Neural cell (in vitro differentiated cells): Measurements from ENCODE around the gene PLA2G2C. TPM values are rescaled to one million over a fixed set of nuclear protein-coding genes. Genes with fewer than 3 reads are reported as not detected.

Source experiments
- H2AFZ ChIP-seq: fragments of 200-600, 300-800 bp; sonication (generic), shearing (Covaris generic); 2 replicates; pipeline ENCODE4 v1.6.0; 2014; ENCODE audit warnings: low read depth, mild to moderate bottlenecking, antibody characterized with exemption, low read length, moderate library complexity
- H3F3A ChIP-seq: fragments of 200-600 bp; shearing (Covaris generic); 2 replicates; pipeline ENCODE4 v1.6.1; 2016; ENCODE audit warnings: mild to moderate bottlenecking, moderate library complexity, mixed read lengths, antibody characterized with exemption, low read length; ENCODE audit not compliant: insufficient read depth, poor library complexity, severe bottlenecking
- H3K27ac ChIP-seq: fragments of 200-600, 300-800 bp; sonication (generic), shearing (Covaris generic); 2 replicates; pipeline ENCODE4 v1.5.1; 2014; ENCODE audit warnings: mild to moderate bottlenecking, low read length, moderate library complexity
- H3K27me3 ChIP-seq: fragments of 300-800, 200-600 bp; sonication (generic), shearing (Covaris generic); 2 replicates; pipeline ENCODE4 v1.6.0; 2014; ENCODE audit warnings: mild to moderate bottlenecking, low read depth, low read length, moderate library complexity; ENCODE audit not compliant: insufficient read depth
- H3K36me3 ChIP-seq: fragments of 300-800, 200-600 bp; sonication (generic), shearing (Covaris generic); 2 replicates; pipeline ENCODE4 v1.5.1; 2014; ENCODE audit warnings: mild to moderate bottlenecking, antibody characterized with exemption, low read length, moderate library complexity; ENCODE audit not compliant: insufficient read depth
- H3K4me2 ChIP-seq: fragments of 300-800, 200-600 bp; sonication (generic), shearing (Covaris generic); 2 replicates; pipeline ENCODE4 v1.6.0; 2014; ENCODE audit warnings: mild to moderate bottlenecking, low read length
- H3K4me3 ChIP-seq: fragments of 300-800, 200-600 bp; sonication (generic), shearing (Covaris generic); 2 replicates; pipeline ENCODE4 v1.5.1; 2014; ENCODE audit warnings: mild to moderate bottlenecking, low read length, moderate library complexity
- H3K79me2 ChIP-seq: fragments of 200-600 bp; shearing (Covaris generic); replicated peaks from 2 replicates; pipeline ENCODE4 v1.6.0; 2014; ENCODE audit warnings: mild to moderate bottlenecking, low read length, moderate library complexity; ENCODE audit not compliant: insufficient read depth
- H3K9ac ChIP-seq: fragments of 300-800, 200-600 bp; sonication (generic), shearing (Covaris generic); 2 replicates; pipeline ENCODE4 v1.6.1; 2016; ENCODE audit warnings: mild to moderate bottlenecking, low read length, mixed read lengths
- H3K9me2 ChIP-seq: fragments of 200-600 bp; shearing (Covaris generic); 2 replicates; pipeline ENCODE4 v1.6.1; 2016; ENCODE audit warnings: mild to moderate bottlenecking, low read length, mixed read lengths; ENCODE audit not compliant: insufficient read depth
- H3K9me3 ChIP-seq: fragments of 200-600, 300-800 bp; sonication (generic), shearing (Covaris generic); 2 replicates; pipeline ENCODE4 v1.6.1; 2016; ENCODE audit warnings: mild to moderate bottlenecking, mixed run types, low read length, moderate library complexity, mixed read lengths
- H4K20me1 ChIP-seq: fragments of 200-600 bp; shearing (Covaris generic); 2 replicates; pipeline ENCODE4 v1.6.1; 2016; ENCODE audit warnings: mild to moderate bottlenecking, mixed run types; ENCODE audit not compliant: insufficient read depth
- EP300 ChIP-seq: fragments of 450-650 bp; conservative IDR thresholded peaks from 2 replicates; pipeline ENCODE4 v1.6.1; 2014; ENCODE audit warnings: antibody characterized with exemption, mild to moderate bottlenecking, moderate library complexity; ENCODE audit not compliant: poor library complexity, severe bottlenecking
- EZH2 ChIP-seq: fragments of 200-600, 300-800 bp; shearing (Covaris generic), sonication (generic); IDR thresholded peaks from 2 replicates; pipeline ENCODE4 v1.6.1; 2014; ENCODE audit warnings: antibody characterized with exemption, low read length, borderline replicate concordance, mild to moderate bottlenecking; ENCODE audit not compliant: insufficient read depth, poor library complexity, severe bottlenecking
- MXI1 ChIP-seq: fragments of 450-650 bp; conservative IDR thresholded peaks from 2 replicates; pipeline ENCODE4 v1.6.1; 2014; ENCODE audit warnings: antibody characterized with exemption, mild to moderate bottlenecking; ENCODE audit not compliant: poor library complexity, severe bottlenecking
- POLR2AphosphoS5 ChIP-seq: IDR thresholded peaks from 2 replicates; pipeline ENCODE4 v1.6.1; 2012
- RAD21 ChIP-seq: fragments of 450-650 bp; conservative IDR thresholded peaks from 2 replicates; pipeline ENCODE4 v1.6.1; 2014; ENCODE audit warnings: antibody characterized with exemption, mild to moderate bottlenecking, moderate library complexity
- SMC3 ChIP-seq: fragments of 450-650 bp; conservative IDR thresholded peaks from 2 replicates; pipeline ENCODE4 v1.6.1; 2014; ENCODE audit warnings: antibody characterized with exemption, mild to moderate bottlenecking, moderate library complexity; ENCODE audit not compliant: poor library complexity
- TAF1 ChIP-seq: IDR thresholded peaks from 2 replicates; pipeline ENCODE4 v1.6.1; 2012; ENCODE audit warnings: low read depth
- polyA plus RNA-seq: library from polyadenylated mRNA; depleted of rRNA; stranded (reverse); fragments of >200 nt; gene quantifications from 2 replicates; pipeline ENCODE4 v1.2.3, GENCODE V29; 2014
- TF ChIP-seq, protein P1 (sequence below): IDR thresholded peaks from 2 replicates; pipeline ENCODE4 v1.6.1; 2012; ENCODE audit warnings: borderline replicate concordance
- TF ChIP-seq, protein P2 (sequence below): fragments of 450-650 bp; IDR thresholded peaks from 2 replicates; pipeline ENCODE4 v1.5.1; 2014; ENCODE audit warnings: antibody characterized with exemption, mild to moderate bottlenecking, moderate library complexity; ENCODE audit not compliant: poor library complexity, severe bottlenecking

The PLA2G2C gene
- polyA plus RNA-seq, 1 donor from 2014 or later, result not detected

GRCh38 chr1:20137604-20138003 lies 48.7 kb downstream of the PLA2G2C start:
- Histone ChIP-seq H3K27ac (no peak overlapping the region), H3K4me3 (no peak overlapping the region), H3K79me2 (no peaks in the 10 kb centered on the region), H3K4me2 (no peak overlapping the region), H3K9me3 (no peaks in the 10 kb centered on the region), H2AFZ (no peak overlapping the region), H3K36me3 (no peaks in the 10 kb centered on the region), H3K27me3 (no peaks in the 10 kb centered on the region), H4K20me1 (no peaks in the 10 kb centered on the region), H3K9me2 (no peaks in the 10 kb centered on the region), H3F3A (no peaks in the 10 kb centered on the region), H3K9ac (no peak overlapping the region)
- TF ChIP-seq SMC3 (no peak), EZH2 (no peak), TAF1 (no peak), POLR2AphosphoS5 (no peak), MXI1 (no peak), RAD21 (no peak), EP300 (no peak)
- TF ChIP-seq, protein P1, sequence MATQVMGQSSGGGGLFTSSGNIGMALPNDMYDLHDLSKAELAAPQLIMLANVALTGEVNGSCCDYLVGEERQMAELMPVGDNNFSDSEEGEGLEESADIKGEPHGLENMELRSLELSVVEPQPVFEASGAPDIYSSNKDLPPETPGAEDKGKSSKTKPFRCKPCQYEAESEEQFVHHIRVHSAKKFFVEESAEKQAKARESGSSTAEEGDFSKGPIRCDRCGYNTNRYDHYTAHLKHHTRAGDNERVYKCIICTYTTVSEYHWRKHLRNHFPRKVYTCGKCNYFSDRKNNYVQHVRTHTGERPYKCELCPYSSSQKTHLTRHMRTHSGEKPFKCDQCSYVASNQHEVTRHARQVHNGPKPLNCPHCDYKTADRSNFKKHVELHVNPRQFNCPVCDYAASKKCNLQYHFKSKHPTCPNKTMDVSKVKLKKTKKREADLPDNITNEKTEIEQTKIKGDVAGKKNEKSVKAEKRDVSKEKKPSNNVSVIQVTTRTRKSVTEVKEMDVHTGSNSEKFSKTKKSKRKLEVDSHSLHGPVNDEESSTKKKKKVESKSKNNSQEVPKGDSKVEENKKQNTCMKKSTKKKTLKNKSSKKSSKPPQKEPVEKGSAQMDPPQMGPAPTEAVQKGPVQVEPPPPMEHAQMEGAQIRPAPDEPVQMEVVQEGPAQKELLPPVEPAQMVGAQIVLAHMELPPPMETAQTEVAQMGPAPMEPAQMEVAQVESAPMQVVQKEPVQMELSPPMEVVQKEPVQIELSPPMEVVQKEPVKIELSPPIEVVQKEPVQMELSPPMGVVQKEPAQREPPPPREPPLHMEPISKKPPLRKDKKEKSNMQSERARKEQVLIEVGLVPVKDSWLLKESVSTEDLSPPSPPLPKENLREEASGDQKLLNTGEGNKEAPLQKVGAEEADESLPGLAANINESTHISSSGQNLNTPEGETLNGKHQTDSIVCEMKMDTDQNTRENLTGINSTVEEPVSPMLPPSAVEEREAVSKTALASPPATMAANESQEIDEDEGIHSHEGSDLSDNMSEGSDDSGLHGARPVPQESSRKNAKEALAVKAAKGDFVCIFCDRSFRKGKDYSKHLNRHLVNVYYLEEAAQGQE, result no peak
- TF ChIP-seq, protein P2, sequence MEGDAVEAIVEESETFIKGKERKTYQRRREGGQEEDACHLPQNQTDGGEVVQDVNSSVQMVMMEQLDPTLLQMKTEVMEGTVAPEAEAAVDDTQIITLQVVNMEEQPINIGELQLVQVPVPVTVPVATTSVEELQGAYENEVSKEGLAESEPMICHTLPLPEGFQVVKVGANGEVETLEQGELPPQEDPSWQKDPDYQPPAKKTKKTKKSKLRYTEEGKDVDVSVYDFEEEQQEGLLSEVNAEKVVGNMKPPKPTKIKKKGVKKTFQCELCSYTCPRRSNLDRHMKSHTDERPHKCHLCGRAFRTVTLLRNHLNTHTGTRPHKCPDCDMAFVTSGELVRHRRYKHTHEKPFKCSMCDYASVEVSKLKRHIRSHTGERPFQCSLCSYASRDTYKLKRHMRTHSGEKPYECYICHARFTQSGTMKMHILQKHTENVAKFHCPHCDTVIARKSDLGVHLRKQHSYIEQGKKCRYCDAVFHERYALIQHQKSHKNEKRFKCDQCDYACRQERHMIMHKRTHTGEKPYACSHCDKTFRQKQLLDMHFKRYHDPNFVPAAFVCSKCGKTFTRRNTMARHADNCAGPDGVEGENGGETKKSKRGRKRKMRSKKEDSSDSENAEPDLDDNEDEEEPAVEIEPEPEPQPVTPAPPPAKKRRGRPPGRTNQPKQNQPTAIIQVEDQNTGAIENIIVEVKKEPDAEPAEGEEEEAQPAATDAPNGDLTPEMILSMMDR, result no peak

DNA sequence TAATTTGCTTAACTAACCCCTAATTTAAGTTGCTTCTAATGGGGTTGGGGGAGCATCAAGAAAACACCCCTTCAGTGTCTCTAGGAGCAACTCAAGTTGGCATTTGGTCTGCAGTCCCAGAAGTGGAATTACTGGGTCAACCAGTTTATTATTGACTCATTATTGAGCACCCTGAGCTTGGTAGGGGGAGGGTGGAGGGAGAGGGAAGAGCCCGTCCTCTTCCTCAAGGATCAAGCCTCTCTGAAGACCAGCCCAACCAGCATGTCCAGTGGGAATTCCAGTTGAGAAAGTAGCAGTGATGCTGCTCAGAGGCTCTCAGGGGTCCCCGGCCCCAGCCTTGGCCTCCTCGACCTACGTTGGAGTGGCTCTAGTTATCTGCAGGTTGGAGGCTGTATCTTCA lies 49.3 kb downstream of the PLA2G2C start:
- Histone ChIP-seq H3K36me3 (no peaks in the 10 kb centered on the region), H3K4me2 (no peak overlapping the region), H3K4me3 (no peak overlapping the region), H3F3A (no peaks in the 10 kb centered on the region), H3K27me3 (no peaks in the 10 kb centered on the region), H3K79me2 (no peaks in the 10 kb centered on the region), H3K9ac (no peak overlapping the region), H3K9me3 (no peaks in the 10 kb centered on the region), H3K27ac (no peak overlapping the region), H4K20me1 (no peaks in the 10 kb centered on the region), H3K9me2 (no peaks in the 10 kb centered on the region), H2AFZ (no peak overlapping the region)
- TF ChIP-seq SMC3, result no peak

DNA sequence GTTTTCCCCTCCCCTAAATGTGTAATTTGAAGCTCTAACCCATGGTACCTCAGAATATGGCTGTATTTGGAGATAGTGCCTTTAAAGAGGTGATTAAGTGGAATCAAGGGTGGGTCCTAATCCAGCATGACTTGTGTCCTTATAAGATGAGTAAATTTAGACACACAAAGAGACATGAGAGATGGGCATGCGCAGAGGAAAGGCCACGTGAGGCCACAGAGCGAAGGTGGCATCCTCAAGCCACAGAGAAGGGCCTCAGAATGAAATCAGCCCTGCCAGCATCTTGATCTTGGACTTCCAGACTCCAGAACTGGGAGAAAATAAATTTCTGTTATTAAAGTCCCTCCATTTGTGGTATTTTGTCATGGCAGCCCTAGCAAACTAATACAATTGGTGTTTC lies 50.1 kb downstream of the PLA2G2C start:
- no peaks in the 10 kb centered on the region for H3K79me2 ChIP-seq
- H3K9me2 ChIP-seq, result no peaks in the 10 kb centered on the region
- H3K4me2 ChIP-seq, result no peak overlapping the region
- no peak overlapping the region for H3K4me3 ChIP-seq
- H4K20me1 ChIP-seq, result no peaks in the 10 kb centered on the region
- no peaks in the 10 kb centered on the region for H3K27me3 ChIP-seq
- no peak for TF ChIP-seq TAF1
- no peak for TF ChIP-seq MXI1
- TF ChIP-seq, protein P1, result no peak
- no peak for TF ChIP-seq EP300
- TF ChIP-seq EZH2, result no peak
- no peak for TF ChIP-seq RAD21
- TF ChIP-seq, protein P2, result no peak
- no peak for TF ChIP-seq POLR2AphosphoS5
- no peak for TF ChIP-seq SMC3
- no peaks in the 10 kb centered on the region for H3K36me3 ChIP-seq
- H3K9ac ChIP-seq, result no peak overlapping the region
- H3K9me3 ChIP-seq, result no peaks in the 10 kb centered on the region
- no peak overlapping the region for H2AFZ ChIP-seq
- no peak overlapping the region for H3K27ac ChIP-seq
- H3F3A ChIP-seq, result no peaks in the 10 kb centered on the region
